Endothelial cell of umbilical vein (primary cell): Measurements from ENCODE around the gene SCN5A. TPM values are rescaled to one million over a fixed set of nuclear protein-coding genes. Genes with fewer than 3 reads are reported as not detected.

Experiments
- BruUV-seq: library from RNA; stranded (reverse); fragments of 400-500 nt; replicated peaks from 2 replicates; lab custom pipeline; 2021; lab: Mats Ljungman, UMichigan
- CTCF ChIA-PET: fragments of 300-600, 350-600 bp; sonication (Branson Sonifier 250); formaldehyde crosslinking; loops from one replicate; lab custom pipeline; 2021; ENCODE audit warnings: antibody characterized with exemption, inconsistent platforms; lab: Charles Lee
- POLR2A ChIA-PET: fragments of 300-600, 350-600 bp; sonication (Branson Sonifier 250); formaldehyde crosslinking; loops from one replicate; lab custom pipeline; 2021; ENCODE audit warnings: antibody characterized with exemption, inconsistent platforms; lab: Charles Lee
- DNase-seq: peaks from one replicate; pipeline ENCODE4 v3.0.0-alpha.2; 2011; ENCODE audit warnings: low read depth, low spot score
- FAIRE-seq: peaks from 2 replicates; lab custom pipeline; 2011; peaks lifted over from hg19 to GRCh38; lab: Jason Lieb, UNC
- H2AFZ ChIP-seq: 2 replicates; pipeline ENCODE4 v1.6.0; 2012; ENCODE audit warnings: low read depth, low read length, control low read depth, inconsistent platforms
- H3K27ac ChIP-seq: 2 replicates; pipeline ENCODE4 v1.5.1; 2011; ENCODE audit warnings: low read depth, mild to moderate bottlenecking, control low read depth, low read length, moderate library complexity; ENCODE audit not compliant: insufficient read depth
- H3K27me3 ChIP-seq, 2 experiments: 2 replicates each; pipeline versions ENCODE4 v1.6.0 to v1.6.1; 2011; ENCODE audit warnings: low read length in 2 of 2, mixed read lengths in 1 of 2; ENCODE audit not compliant: control insufficient read depth in 2 of 2, insufficient read depth in 2 of 2
- H3K36me3 ChIP-seq, 2 experiments: 2 replicates in 1 of 2; 3 replicates in 1 of 2; pipeline ENCODE4 v1.5.1; 2011; ENCODE audit warnings: low read length in 2 of 2, mild to moderate bottlenecking in 1 of 2, moderate library complexity in 1 of 2; ENCODE audit not compliant: control insufficient read depth in 2 of 2, insufficient read depth in 2 of 2; ENCODE audit errors: extremely low read depth in 1 of 2
- H3K4me1 ChIP-seq: 3 replicates; pipeline ENCODE4 v1.5.1; 2011; ENCODE audit warnings: mild to moderate bottlenecking, low read length; ENCODE audit not compliant: control insufficient read depth, insufficient read depth; ENCODE audit errors: extremely low read depth
- H3K4me2 ChIP-seq: 2 replicates; pipeline ENCODE4 v1.6.1; 2011; ENCODE audit warnings: low read length, control low read depth, mixed read lengths; ENCODE audit not compliant: insufficient read depth
- H3K4me3 ChIP-seq, 3 experiments: fragments of 200-600 bp in 1 of 3; sonication (generic), shearing (Covaris generic) in 1 of 3; replicated peaks in 1 of 3; 2 replicates each; pipeline ENCODE4 v1.5.1; 2011 to 2016; ENCODE audit warnings: control low read depth in 3 of 3, low read length in 3 of 3, mild to moderate bottlenecking in 2 of 3, inconsistent platforms in 1 of 3, low read depth in 1 of 3, moderate library complexity in 1 of 3; ENCODE audit not compliant: insufficient read depth in 1 of 3
- H3K79me2 ChIP-seq: 2 replicates; pipeline ENCODE4 v1.6.0; 2012; ENCODE audit warnings: low read length, inconsistent platforms; ENCODE audit not compliant: control insufficient read depth, insufficient read depth
- H3K9ac ChIP-seq: replicated peaks from 2 replicates; pipeline ENCODE3; 2011; ENCODE audit warnings: low read length, control low read depth; ENCODE audit not compliant: insufficient read depth; ENCODE audit errors: extremely low read depth
- H3K9me1 ChIP-seq: replicated peaks from 3 replicates; pipeline ENCODE4 v1.6.0; 2011; ENCODE audit warnings: mild to moderate bottlenecking, low read length; ENCODE audit not compliant: control insufficient read depth, insufficient read depth; ENCODE audit errors: extremely low read depth
- H3K9me3 ChIP-seq: replicated peaks from 2 replicates; pipeline ENCODE4 v1.5.1; 2012; ENCODE audit warnings: low read length, inconsistent platforms; ENCODE audit not compliant: control insufficient read depth, insufficient read depth
- H4K20me1 ChIP-seq: replicated peaks from 2 replicates; pipeline ENCODE3; 2011; ENCODE audit warnings: mild to moderate bottlenecking, low read length; ENCODE audit not compliant: control insufficient read depth, insufficient read depth; ENCODE audit errors: extremely low read depth
- CTCF ChIP-seq, 2 donors: IDR thresholded peaks; 1 replicate in 1 of 2; 2 replicates in 1 of 2; pipeline ENCODE4 v1.5.1; 2011; ENCODE audit warnings: low read length in 2 of 2, mild to moderate bottlenecking in 2 of 2, moderate library complexity in 2 of 2, control low read depth in 1 of 2, inconsistent platforms in 1 of 2, low read depth in 1 of 2; ENCODE audit not compliant: insufficient read depth in 1 of 2; ENCODE audit errors: extremely low read depth in 1 of 2
- EZH2 ChIP-seq: IDR thresholded peaks from 2 replicates; pipeline ENCODE4 v1.6.1; 2012; ENCODE audit warnings: borderline replicate concordance, low read depth, mild to moderate bottlenecking, moderate library complexity, low read length, inconsistent platforms; ENCODE audit not compliant: severe bottlenecking
- FOS ChIP-seq: IDR thresholded peaks from 2 replicates; pipeline ENCODE4 v1.6.1; 2011; ENCODE audit warnings: mild to moderate bottlenecking, low read length, moderate library complexity, borderline replicate concordance; ENCODE audit not compliant: insufficient read depth
- GATA2 ChIP-seq: IDR thresholded peaks from 2 replicates; pipeline ENCODE4 v1.7.0; 2011; ENCODE audit warnings: low read depth, mild to moderate bottlenecking, moderate library complexity, mixed read lengths, low read length; ENCODE audit not compliant: insufficient read length, insufficient read depth
- JUN ChIP-seq: IDR thresholded peaks from 2 replicates; pipeline ENCODE4 v1.6.1; 2011; ENCODE audit warnings: borderline replicate concordance, low read depth; ENCODE audit not compliant: insufficient read length, insufficient read depth
- MYC ChIP-seq: IDR thresholded peaks from one replicate; pipeline ENCODE4 v1.6.1; 2011; ENCODE audit warnings: mild to moderate bottlenecking, low read depth, low read length
- POLR2A ChIP-seq: IDR thresholded peaks from 2 replicates; pipeline ENCODE4 v1.6.1; 2012; ENCODE audit warnings: low read depth, mild to moderate bottlenecking, control low read depth, low read length
- POLR2AphosphoS5 ChIP-seq: IDR thresholded peaks from 2 replicates; pipeline ENCODE4 v1.6.1; 2012; ENCODE audit warnings: low read depth, mild to moderate bottlenecking, control low read depth, low read length, moderate library complexity; ENCODE audit not compliant: insufficient read depth
- dilution Hi-C: fragments of 300-500 bp; cut with MboI; formaldehyde crosslinking; loops from one replicate; pipeline ENCODE4 v1.15.0; 2019; ENCODE audit warnings: low sequenced_read_pairs; ENCODE audit not compliant: extremely low pct_ligation_motif_present
- intact Hi-C: fragments of 100-400 bp; cut with micrococcal nuclease; formaldehyde crosslinking; loops from one replicate; pipeline ENCODE4 v1.10.0; 2022
- polyA plus RNA-seq, 4 experiments: library from polyadenylated mRNA; depleted of rRNA in 3 of 4; stranded (reverse) in 3 of 4; unstranded in 1 of 4; fragments of >200 nt; gene quantifications; 2 replicates each; pipeline versions ENCODE4 v1.2.1 to v1.2.3, GENCODE V29; 2011 to 2012; ENCODE audit warnings: missing spikeins in 1 of 4
- total RNA-seq: library from RNA; stranded (reverse); gene quantifications from 2 replicates; pipeline ENCODE4 v1.2.3, GENCODE V29; 2021
- TF ChIP-seq, protein P1 (sequence below): IDR thresholded peaks from 2 replicates; pipeline ENCODE4 v1.6.1; 2011; ENCODE audit not compliant: insufficient read depth, insufficient read length

Gene SCN5A
- total and polyA plus RNA-seq, 2 donors (not counting 3 experiments of a cell fraction or from before 2014, with no cell fraction given): 2.7 to 20.0 TPM

- no peak overlapping the region for H3K4me3 ChIP-seq
- H3K4me1 ChIP-seq: no peaks in the 10 kb centered on the region
- intact Hi-C loops (no loop called here), dilution Hi-C loops (no loop called here)
- ChIA-PET POLR2A (no interaction called here), CTCF (no interaction called here)
- H3K36me3 ChIP-seq: no peaks in the 10 kb centered on the region
- no peaks in the 10 kb centered on the region for H3K27me3 ChIP-seq
- H3K9ac ChIP-seq: no peak overlapping the region
- TF ChIP-seq POLR2AphosphoS5 (no peak), MYC (no peak), JUN (no peak), CTCF (IDR thresholded peaks at IDR 0.05; ENCODE audit: extremely low read depth in 1 of 2, insufficient read depth in 1 of 2, low read depth in 1 of 2, low read length in 2 of 2) (no peak), POLR2A (no peak), EZH2 (no peak), GATA2 (no peak), FOS (no peak)
- TF ChIP-seq, protein P1, sequence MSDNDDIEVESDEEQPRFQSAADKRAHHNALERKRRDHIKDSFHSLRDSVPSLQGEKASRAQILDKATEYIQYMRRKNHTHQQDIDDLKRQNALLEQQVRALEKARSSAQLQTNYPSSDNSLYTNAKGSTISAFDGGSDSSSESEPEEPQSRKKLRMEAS: no peak
- no peaks in the 10 kb centered on the region for H3K79me2 ChIP-seq
- H3K4me2 ChIP-seq: no peak overlapping the region
- FAIRE-seq: no peak
- BruUV-seq: no TSS peak
- H3K9me3 ChIP-seq: no peaks in the 10 kb centered on the region
- H3K9me1 ChIP-seq: no peaks in the 10 kb centered on the region
- H4K20me1 ChIP-seq: no peaks in the 10 kb centered on the region
- H2AFZ ChIP-seq: no peak overlapping the region
- DNase-seq: no peak
- no peak overlapping the region for H3K27ac ChIP-seq
Observed at GRCh38 chr3:38609386-38610111, 39.9 kb downstream of the SCN5A start.
